Endothelial cell (in vitro differentiated cells): ENCODE data around the gene RPS6KA2. TPM values are rescaled to one million over a fixed set of nuclear protein-coding genes. Genes with fewer than 3 reads are reported as not detected.

Source experiments
- DNase-seq: peaks from one replicate; pipeline ENCODE4 v3.0.0; 2021; ENCODE audit warnings: low spot score
- H3K27ac Mint-ChIP-seq: one replicate; pipeline ENCODE4 v1.8.0; 2021; ENCODE audit warnings: mixed read lengths, inconsistent platforms; ENCODE audit not compliant: unreplicated experiment
- H3K27me3 Mint-ChIP-seq: one replicate; pipeline ENCODE4 v1.8.0; 2021; ENCODE audit warnings: mild to moderate bottlenecking, moderate library complexity, mixed read lengths, inconsistent platforms; ENCODE audit not compliant: unreplicated experiment
- H3K36me3 Mint-ChIP-seq: one replicate; pipeline ENCODE4 v1.8.0; 2021; ENCODE audit warnings: mild to moderate bottlenecking, low read depth, mixed read lengths, inconsistent platforms; ENCODE audit not compliant: unreplicated experiment
- H3K4me1 Mint-ChIP-seq: one replicate; pipeline ENCODE4 v1.8.0; 2021; ENCODE audit warnings: mild to moderate bottlenecking, mixed read lengths, inconsistent platforms; ENCODE audit not compliant: unreplicated experiment
- H3K4me3 Mint-ChIP-seq: one replicate; pipeline ENCODE4 v1.8.0; 2021; ENCODE audit warnings: mild to moderate bottlenecking, mixed read lengths, inconsistent platforms; ENCODE audit not compliant: unreplicated experiment
- H3K9me3 Mint-ChIP-seq: one replicate; pipeline ENCODE4 v1.8.0; 2021; ENCODE audit warnings: mixed read lengths, inconsistent platforms; ENCODE audit not compliant: unreplicated experiment
- total RNA-seq: library from RNA; stranded (reverse); fragmentation: NEBNext Ultra II Directional; extraction: Animal tissue kit (Norgen Biotek cat#: 25700); gene quantifications from one replicate; pipeline ENCODE4 v1.2.1, GENCODE V29; 2021; ENCODE audit not compliant: unreplicated experiment
- TF ChIP-seq, protein P1 (sequence below): fragments of 200-600 bp; sonication (generic); IDR thresholded peaks from one replicate; pipeline ENCODE4 v1.5.0; 2021; ENCODE audit warnings: antibody characterized with exemption; ENCODE audit not compliant: unreplicated experiment

The RPS6KA2 gene
- total RNA-seq, 1 donor from 2014 or later: 105 TPM

DNA sequence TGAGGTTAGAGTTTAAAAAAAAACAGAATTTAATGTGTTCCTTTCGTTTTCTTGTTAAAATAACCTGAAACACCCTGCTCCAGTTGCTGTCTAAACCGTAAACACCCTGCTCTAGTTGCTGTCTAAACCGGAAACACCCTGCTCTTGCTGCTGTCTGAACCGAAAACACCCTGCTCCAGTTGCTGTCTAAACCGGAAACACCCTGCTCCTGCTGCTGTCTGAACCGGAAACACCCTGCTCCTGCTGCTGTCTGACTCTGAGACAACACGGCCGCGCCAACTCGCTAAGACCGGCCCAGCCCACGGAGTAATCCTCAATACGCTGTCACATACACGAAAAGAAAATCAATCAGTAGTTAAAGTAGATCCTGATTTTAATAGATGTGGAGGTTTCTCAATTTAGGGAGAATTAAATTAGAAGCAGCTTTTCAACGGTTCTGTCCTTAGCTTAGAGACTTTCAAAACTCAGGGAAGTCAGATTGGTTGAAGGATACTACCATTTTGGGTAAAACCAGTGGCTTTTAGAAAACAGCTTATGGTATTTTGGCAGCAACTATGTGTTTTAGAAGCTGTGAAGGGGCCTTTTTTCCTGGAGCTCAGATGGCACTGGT is 138.9 kb downstream of the RPS6KA2 start:
- no peaks in the 10 kb centered on the region for H3K9me3 Mint-ChIP-seq
- H3K4me1 Mint-ChIP-seq: peaks cover 41% of the 10 kb centered on the region
- TF ChIP-seq, protein P1, sequence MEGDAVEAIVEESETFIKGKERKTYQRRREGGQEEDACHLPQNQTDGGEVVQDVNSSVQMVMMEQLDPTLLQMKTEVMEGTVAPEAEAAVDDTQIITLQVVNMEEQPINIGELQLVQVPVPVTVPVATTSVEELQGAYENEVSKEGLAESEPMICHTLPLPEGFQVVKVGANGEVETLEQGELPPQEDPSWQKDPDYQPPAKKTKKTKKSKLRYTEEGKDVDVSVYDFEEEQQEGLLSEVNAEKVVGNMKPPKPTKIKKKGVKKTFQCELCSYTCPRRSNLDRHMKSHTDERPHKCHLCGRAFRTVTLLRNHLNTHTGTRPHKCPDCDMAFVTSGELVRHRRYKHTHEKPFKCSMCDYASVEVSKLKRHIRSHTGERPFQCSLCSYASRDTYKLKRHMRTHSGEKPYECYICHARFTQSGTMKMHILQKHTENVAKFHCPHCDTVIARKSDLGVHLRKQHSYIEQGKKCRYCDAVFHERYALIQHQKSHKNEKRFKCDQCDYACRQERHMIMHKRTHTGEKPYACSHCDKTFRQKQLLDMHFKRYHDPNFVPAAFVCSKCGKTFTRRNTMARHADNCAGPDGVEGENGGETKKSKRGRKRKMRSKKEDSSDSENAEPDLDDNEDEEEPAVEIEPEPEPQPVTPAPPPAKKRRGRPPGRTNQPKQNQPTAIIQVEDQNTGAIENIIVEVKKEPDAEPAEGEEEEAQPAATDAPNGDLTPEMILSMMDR: no peak
- DNase-seq: no peak
- peaks cover 5% of the 10 kb centered on the region for H3K27me3 Mint-ChIP-seq
- H3K36me3 Mint-ChIP-seq: peaks cover 53% of the 10 kb centered on the region
- H3K4me3 Mint-ChIP-seq: no peak overlapping the region
- peak overlapping the region; percentile 85 for H3K27ac Mint-ChIP-seq

DNA sequence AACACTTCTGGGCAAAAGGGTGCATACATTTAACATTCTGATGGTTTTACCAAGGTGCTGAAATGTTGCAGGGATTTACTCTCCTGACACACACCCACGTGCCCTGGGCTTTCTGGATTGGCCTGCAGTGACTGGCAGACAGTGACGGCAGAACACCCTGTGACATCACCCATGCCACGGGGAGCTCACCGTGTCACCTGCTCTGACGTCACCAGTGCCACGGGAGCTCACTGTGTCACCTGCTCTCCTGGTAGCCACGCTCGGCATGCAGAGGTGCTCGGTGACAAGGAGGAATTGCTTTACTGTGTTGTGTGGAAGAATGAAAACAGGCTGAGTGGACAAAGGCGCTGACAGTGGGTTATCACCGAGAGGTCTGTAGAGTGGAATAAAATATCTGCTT is 139.9 kb downstream of the RPS6KA2 start:
- H3K27ac Mint-ChIP-seq: peak overlapping the region; percentile 85
- DNase-seq: no peak
- H3K4me1 Mint-ChIP-seq: peaks cover 41% of the 10 kb centered on the region
- H3K27me3 Mint-ChIP-seq: peaks cover 8% of the 10 kb centered on the region
- no peaks in the 10 kb centered on the region for H3K9me3 Mint-ChIP-seq
- TF ChIP-seq, protein P1: no peak
- H3K4me3 Mint-ChIP-seq: peak overlapping the region; percentile 6
- H3K36me3 Mint-ChIP-seq: peaks cover 49% of the 10 kb centered on the region

DNA sequence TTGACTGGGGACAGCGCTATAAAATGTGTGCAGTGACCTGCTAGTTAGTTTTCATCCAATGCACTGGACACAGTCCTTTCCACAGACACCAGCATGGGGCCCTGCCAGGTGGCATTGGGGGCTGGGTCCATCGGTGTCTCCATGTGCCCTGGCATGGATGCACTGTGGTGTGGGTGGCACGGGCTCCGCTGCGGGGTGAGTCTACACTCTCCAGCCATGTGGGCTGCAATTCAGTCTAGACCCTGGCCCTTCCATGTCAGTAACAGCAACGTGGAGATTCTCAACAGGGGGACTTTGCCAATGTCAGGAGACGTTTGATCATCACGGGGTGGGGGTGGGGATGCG is 140.5 kb downstream of the RPS6KA2 start:
- no peak overlapping the region for H3K4me3 Mint-ChIP-seq
- H3K36me3 Mint-ChIP-seq: peaks cover 43% of the 10 kb centered on the region
- H3K4me1 Mint-ChIP-seq: peaks cover 40% of the 10 kb centered on the region
- DNase-seq: no peak
- TF ChIP-seq, protein P1: no peak
- no peaks in the 10 kb centered on the region for H3K9me3 Mint-ChIP-seq
- peaks cover 8% of the 10 kb centered on the region for H3K27me3 Mint-ChIP-seq
- peak overlapping the region; percentile 30 for H3K27ac Mint-ChIP-seq

DNA sequence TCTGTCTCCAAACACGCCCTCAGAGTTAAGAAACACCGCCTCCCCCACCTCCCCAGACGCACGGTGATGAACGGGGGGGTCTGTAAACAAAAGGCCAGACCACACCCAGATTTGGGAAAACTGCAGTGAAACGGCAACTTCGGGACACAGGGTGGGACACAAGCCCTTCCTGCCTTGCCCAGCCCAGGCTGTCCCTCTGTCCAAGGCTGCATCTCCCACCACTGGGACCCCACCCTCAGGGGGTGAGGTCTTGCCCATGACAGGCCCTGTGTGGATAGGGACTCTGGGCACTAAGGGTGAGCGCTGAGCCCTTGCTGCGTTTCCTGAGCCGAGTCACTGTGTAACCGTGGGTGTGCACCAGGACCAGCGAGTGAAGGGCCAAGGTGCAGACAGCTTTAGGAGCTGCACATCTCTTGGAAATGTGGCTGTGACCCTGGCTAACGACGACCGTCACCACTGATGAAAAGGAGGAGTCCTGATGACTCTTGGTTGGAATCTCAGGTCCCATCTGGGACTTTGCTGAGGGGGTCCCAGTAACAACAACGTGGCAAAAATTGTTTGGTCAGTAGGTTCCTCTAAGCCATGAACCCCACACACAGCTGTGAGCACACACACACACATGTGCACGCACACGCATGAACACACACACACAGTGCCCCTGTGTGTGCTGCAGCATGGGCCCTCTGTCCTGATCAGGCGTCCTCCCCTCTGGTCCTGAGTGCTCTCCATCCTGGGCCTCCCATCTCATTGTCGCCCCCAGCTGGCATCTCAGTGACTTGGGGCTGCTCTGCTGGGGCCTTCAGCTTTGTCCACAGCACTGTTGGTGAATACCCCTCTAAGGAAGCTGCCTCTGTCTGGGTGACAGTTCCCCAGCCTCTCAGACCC is 141.2 kb downstream of the RPS6KA2 start:
- Mint-ChIP-seq H3K36me3 (peaks cover 39% of the 10 kb centered on the region), H3K27me3 (peaks cover 7% of the 10 kb centered on the region), H3K4me3 (no peak overlapping the region), H3K4me1 (peaks cover 35% of the 10 kb centered on the region), H3K27ac (no peak overlapping the region), H3K9me3 (no peaks in the 10 kb centered on the region)
- no peak for DNase-seq
- TF ChIP-seq, protein P1: no peak

DNA sequence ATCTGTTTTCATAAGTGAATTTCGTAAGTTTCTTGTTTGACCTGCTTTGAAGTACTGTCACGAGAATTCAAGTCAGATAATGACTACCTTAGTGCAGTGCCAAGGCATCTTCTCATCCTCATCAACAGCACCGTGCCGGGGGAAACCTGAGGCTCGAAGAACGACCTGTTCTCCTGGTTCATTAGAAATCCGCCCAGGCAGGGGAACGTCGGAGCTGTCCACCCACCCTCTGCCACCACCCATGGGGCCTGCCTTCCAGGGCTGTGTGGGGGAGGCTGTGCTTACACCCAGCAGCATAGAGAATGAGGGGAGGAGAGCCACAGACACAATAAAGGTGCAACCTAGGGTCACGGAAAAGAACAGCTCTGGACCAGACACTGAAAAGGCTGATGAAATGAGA is 142.2 kb downstream of the RPS6KA2 start:
- TF ChIP-seq, protein P1: no peak
- H3K4me3 Mint-ChIP-seq: no peak overlapping the region
- H3K36me3 Mint-ChIP-seq: peaks cover 38% of the 10 kb centered on the region
- no peaks in the 10 kb centered on the region for H3K9me3 Mint-ChIP-seq
- H3K27ac Mint-ChIP-seq: no peak overlapping the region
- no peak for DNase-seq
- peaks cover 3% of the 10 kb centered on the region for H3K27me3 Mint-ChIP-seq
- H3K4me1 Mint-ChIP-seq: peaks cover 25% of the 10 kb centered on the region
